A673 (cell line): ENCODE measurements around the gene PLEK2. TPM values are rescaled to one million over a fixed set of nuclear protein-coding genes. Genes with fewer than 3 reads are reported as not detected.
"Not testable (repeated sequence)": the region's sequence is repeated elsewhere in the genome, so short reads cannot be mapped to it uniquely, and the experiment has no call there.

ENCODE experiments used
- BruUV-seq: library from RNA; stranded (reverse); fragments of 400-500 nt; replicated peaks from 2 replicates; lab custom pipeline; 2021; lab: Mats Ljungman, UMichigan
- CTCF ChIA-PET: fragments of 300-600 bp; sonication (Branson Sonifier 250); formaldehyde crosslinking; loops from one replicate; lab custom pipeline; 2022; ENCODE audit warnings: antibody characterized with exemption; lab: Charles Lee
- POLR2A ChIA-PET: fragments of 300-600 bp; sonication (Branson Sonifier 250); formaldehyde crosslinking; loops from one replicate; lab custom pipeline; 2022; ENCODE audit warnings: antibody characterized with exemption; ENCODE audit not compliant: low non-redundant PET; lab: Charles Lee
- DNase-seq: peaks from one replicate; pipeline ENCODE4 v3.0.0-alpha.2; 2015; ENCODE audit warnings: low spot score
- H3K27ac ChIP-seq: fragments of 200-600 bp; sonication (generic); 2 replicates; pipeline ENCODE4 v1.5.1; 2016; ENCODE audit warnings: mixed run types, low read depth, mild to moderate bottlenecking, mixed read lengths, antibody characterized with exemption, low read length; ENCODE audit not compliant: poor library complexity, severe bottlenecking
- H3K27me3 ChIP-seq: fragments of 200-600 bp; sonication (generic); replicated peaks from 2 replicates; pipeline ENCODE4 v1.6.1; 2017; ENCODE audit warnings: mixed run types, low read depth, mild to moderate bottlenecking, mixed read lengths, antibody characterized with exemption, low read length; ENCODE audit not compliant: insufficient read depth, poor library complexity
- H3K36me3 ChIP-seq: fragments of 200-600 bp; sonication (generic); 2 replicates; pipeline ENCODE4 v1.6.1; 2016; ENCODE audit warnings: mixed run types, mild to moderate bottlenecking, mixed read lengths, antibody characterized with exemption, low read length; ENCODE audit not compliant: insufficient read depth, poor library complexity, severe bottlenecking
- H3K4me1 ChIP-seq: fragments of 200-600 bp; sonication (generic); 2 replicates; pipeline ENCODE4 v1.6.1; 2017; ENCODE audit warnings: mixed run types, mild to moderate bottlenecking, mixed read lengths, antibody characterized with exemption, low read length; ENCODE audit not compliant: insufficient read depth, poor library complexity, severe bottlenecking
- H3K4me3 ChIP-seq: fragments of 200-600 bp; sonication (generic); 2 replicates; pipeline ENCODE4 v1.5.1; 2016; ENCODE audit warnings: low read depth, mixed run types, mild to moderate bottlenecking, mixed read lengths, low read length; ENCODE audit not compliant: poor library complexity, severe bottlenecking
- H3K9me3 ChIP-seq: fragments of 200-600 bp; sonication (generic); 2 replicates; pipeline ENCODE4 v1.6.1; 2016; ENCODE audit warnings: mixed run types, low read depth, mild to moderate bottlenecking, mixed read lengths, antibody characterized with exemption, low read length; ENCODE audit not compliant: poor library complexity, severe bottlenecking
- CTCF ChIP-seq: fragments of 300-800, 200-600 bp; sonication (generic); conservative IDR thresholded peaks from 2 replicates; pipeline ENCODE4 v1.5.1; 2017; ENCODE audit warnings: low read depth, mild to moderate bottlenecking, antibody characterized with exemption, low read length, moderate library complexity, mixed read lengths
- EZH2 ChIP-seq: fragments of 200-600 bp; sonication (generic); IDR thresholded peaks from 2 replicates; pipeline ENCODE4 v1.6.1; 2017; ENCODE audit warnings: borderline replicate concordance, low read depth, mild to moderate bottlenecking, mixed read lengths, antibody characterized with exemption, low read length; ENCODE audit not compliant: poor library complexity, severe bottlenecking
- intact Hi-C: fragments of 100-400 bp; cut with micrococcal nuclease; formaldehyde crosslinking; loops from one replicate; pipeline ENCODE4 v1.10.0; 2022; ENCODE audit not compliant: unreplicated experiment
- total RNA-seq: library from RNA; stranded (reverse); gene quantifications from 2 replicates; pipeline ENCODE4 v1.2.3, GENCODE V29; 2021

The PLEK2 gene
- total RNA-seq, 1 experiment from 2014 or later, result 6.8 TPM

- Histone ChIP-seq H3K27me3 (no peaks in the 10 kb centered on the region), H3K27ac (no peak overlapping the region), H3K36me3 (peaks cover 31% of the 10 kb centered on the region), H3K4me1 (peaks cover under 1% of the 10 kb centered on the region), H3K9me3 (no peaks in the 10 kb centered on the region), H3K4me3 (no peak overlapping the region)
- intact Hi-C loops, result no loop called here
- DNase-seq, result no peak
- CTCF ChIA-PET, result interaction anchor here (0.7 kb wide), 1 partner anchor 17 kb away, joined by 5 read pairs; no protein-coding TSS in a partner anchor
- TF ChIP-seq EZH2, result no peak
- no peak for TF ChIP-seq CTCF
- BruUV-seq, result no TSS peak
- POLR2A ChIA-PET, result no interaction called here
These were observed 59.9 kb downstream of the PLEK2 start for GRCh38 chr14:67352055-67352454.

GRCh38 chr14:67345583-67345982 lies 66.4 kb downstream of the PLEK2 start:
- Histone ChIP-seq H3K27me3 (no peaks in the 10 kb centered on the region), H3K36me3 (peaks cover 38% of the 10 kb centered on the region), H3K27ac (no peak overlapping the region), H3K4me1 (no peaks in the 10 kb centered on the region), H3K4me3 (no peak overlapping the region), H3K9me3 (no peaks in the 10 kb centered on the region)
- ChIA-PET POLR2A (interaction anchor here (0.6 kb wide), 1 partner anchor 102 kb away, joined by 23 read pairs; no protein-coding TSS in a partner anchor), CTCF (no interaction called here)
- BruUV-seq, result no TSS peak
- DNase-seq, result no peak
- intact Hi-C loops, result no loop called here
- TF ChIP-seq CTCF (no peak), EZH2 (no peak)

- H3K36me3 ChIP-seq, result peaks cover 35% of the 10 kb centered on the region
- no peak for DNase-seq
- POLR2A ChIA-PET, result no interaction called here
- H3K4me1 ChIP-seq, result no peaks in the 10 kb centered on the region
- no peak overlapping the region for H3K27ac ChIP-seq
- no peaks in the 10 kb centered on the region for H3K9me3 ChIP-seq
- H3K27me3 ChIP-seq, result no peaks in the 10 kb centered on the region
- intact Hi-C loops, result no loop called here
- CTCF ChIA-PET, result no interaction called here
- no peak overlapping the region for H3K4me3 ChIP-seq
- no TSS peak for BruUV-seq
- TF ChIP-seq EZH2 (no peak), CTCF (no peak)
These were observed 68.2 kb downstream of the PLEK2 start for GRCh38 chr14:67343601-67344230.

DNA sequence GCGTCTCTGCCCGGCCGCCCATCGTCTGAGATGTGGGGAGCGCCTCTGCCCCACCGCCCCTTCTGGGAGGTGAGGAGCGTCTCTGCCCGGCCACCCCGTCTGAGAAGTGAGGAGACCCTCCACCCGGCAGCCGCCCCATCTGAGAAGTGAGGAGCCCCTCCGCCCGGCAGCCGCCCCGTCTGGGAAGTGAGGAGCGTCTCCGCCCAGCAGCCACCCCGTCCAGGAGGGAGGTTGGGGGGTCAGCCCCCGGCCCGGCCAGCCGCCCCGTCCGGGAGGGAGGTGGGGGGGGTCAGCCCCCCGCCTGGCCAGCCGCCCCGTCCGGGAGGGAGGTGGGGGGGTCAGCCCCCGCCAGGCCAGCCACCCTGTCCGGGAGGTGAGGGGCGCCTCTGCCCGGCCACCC lies 70.7 kb downstream of the PLEK2 start:
- CTCF ChIA-PET, POLR2A ChIA-PET, intact Hi-C loops, H3K4me3 ChIP-seq, H3K9me3 ChIP-seq, BruUV-seq, DNase-seq, H3K27ac ChIP-seq, H3K27me3 ChIP-seq, H3K4me1 ChIP-seq: not testable (repeated sequence)
- peaks cover 59% of the 10 kb centered on the region for H3K36me3 ChIP-seq
